ENCODE results near the gene PIGL. TPM values are rescaled to one million over a fixed set of nuclear protein-coding genes. Genes with fewer than 3 reads are reported as not detected.
"Not testable (repeated sequence)": the region's sequence is repeated elsewhere in the genome, so short reads cannot be mapped to it uniquely, and the experiment has no call there.

The PIGL gene
- total RNA-seq, 1 donor from 2014 or later: 8.9 TPM

GRCh38 chr17:16304830-16305229, 87.8 kb downstream of the PIGL start:
- DNase-seq (ENCODE audit: low read depth in 2 of 2): peak in 1 of 2 donors; percentile 44

- DNase-seq (ENCODE audit: low read depth in 2 of 2): no peak
These were observed 89.2 kb downstream of the PIGL start for GRCh38 chr17:16306211-16306610.

GRCh38 chr17:16312061-16312460, 95.1 kb downstream of the PIGL start:
- not testable (repeated sequence) for DNase-seq (ENCODE audit: low read depth in 2 of 2)

GRCh38 chr17:16313139-16314090, 96.4 kb downstream of the PIGL start:
- no peak for DNase-seq (ENCODE audit: low read depth in 2 of 2)

GRCh38 chr17:16314189-16314588, 97.2 kb downstream of the PIGL start:
- DNase-seq (ENCODE audit: low read depth in 2 of 2): no peak

- no peak for DNase-seq (ENCODE audit: low read depth in 2 of 2)
These were observed 97.8 kb downstream of the PIGL start for GRCh38 chr17:16314859-16315258.

- no peak for DNase-seq (ENCODE audit: low read depth in 2 of 2)
These were observed 103.0 kb downstream of the PIGL start for GRCh38 chr17:16319969-16320368.

GRCh38 chr17:16322636-16323035, 105.6 kb downstream of the PIGL start:
- no peak for DNase-seq (ENCODE audit: low read depth in 2 of 2)

- DNase-seq (ENCODE audit: low read depth in 2 of 2): no peak
These were observed 109.0 kb downstream of the PIGL start for GRCh38 chr17:16325964-16326363.

GRCh38 chr17:16327018-16327417, 110.0 kb downstream of the PIGL start:
- no peak for DNase-seq (ENCODE audit: low read depth in 2 of 2)

GRCh38 chr17:16328997-16329396, 112.0 kb downstream of the PIGL start:
- DNase-seq (ENCODE audit: low read depth in 2 of 2): no peak

GRCh38 chr17:16329519-16330271, 112.7 kb downstream of the PIGL start:
- peak in 1 of 2 donors; percentile 53 for DNase-seq (ENCODE audit: low read depth in 2 of 2)

- no peak for DNase-seq (ENCODE audit: low read depth in 2 of 2)
These were observed 121.4 kb downstream of the PIGL start for GRCh38 chr17:16338391-16338790.

- DNase-seq (ENCODE audit: low read depth in 2 of 2): no peak
These were observed 122.4 kb downstream of the PIGL start for GRCh38 chr17:16339402-16339801.

- no peak for DNase-seq (ENCODE audit: low read depth in 2 of 2)
These were observed 122.9 kb downstream of the PIGL start for GRCh38 chr17:16339959-16340358.

- peak in 1 of 2 donors; percentile 67 for DNase-seq (ENCODE audit: low read depth in 2 of 2)
These were observed 126.0 kb downstream of the PIGL start for GRCh38 chr17:16342979-16343378.

GRCh38 chr17:16343569-16343968, 126.6 kb downstream of the PIGL start:
- DNase-seq (ENCODE audit: low read depth in 2 of 2): no peak

- DNase-seq (ENCODE audit: low read depth in 2 of 2): no peak
These were observed 128.6 kb downstream of the PIGL start for GRCh38 chr17:16345565-16345964.

GRCh38 chr17:16346721-16347271, 129.8 kb downstream of the PIGL start:
- DNase-seq (ENCODE audit: low read depth in 2 of 2): no peak

- DNase-seq (ENCODE audit: low read depth in 2 of 2): no peak
These were observed 131.6 kb downstream of the PIGL start for GRCh38 chr17:16348586-16348985.

- DNase-seq (ENCODE audit: low read depth in 2 of 2): no peak
These were observed 132.4 kb downstream of the PIGL start for GRCh38 chr17:16349431-16349830.

GRCh38 chr17:16351831-16352230, 134.8 kb downstream of the PIGL start:
- DNase-seq (ENCODE audit: low read depth in 2 of 2): no peak

Measured in dermis microvascular lymphatic vessel endothelial cell (primary cell).